ENCODE measurements around the gene PTPRA.

The PTPRA gene

DNA sequence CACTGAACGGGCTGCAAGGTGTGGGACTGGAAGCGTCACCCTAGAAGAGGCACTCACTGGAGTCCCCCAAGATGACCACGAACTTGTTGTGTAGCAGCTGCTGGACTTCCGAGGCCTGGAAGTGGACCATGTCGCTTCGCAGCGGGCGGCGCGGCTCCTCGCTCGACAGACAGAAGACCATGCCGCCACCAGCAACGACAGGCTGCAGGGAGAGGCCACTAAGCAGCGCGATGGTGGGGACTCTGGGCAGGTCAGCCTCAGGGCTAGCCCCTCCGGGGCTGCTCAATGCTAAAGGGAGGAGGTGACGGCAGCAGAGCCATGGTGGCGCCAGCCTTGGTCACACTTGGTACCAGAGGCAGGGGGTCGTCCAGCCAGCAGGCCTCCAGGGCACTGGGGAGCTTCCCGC, 33.5 kb upstream of the PTPRA start:
- no peak for TF ChIP-seq JUND (IDR thresholded peaks at IDR 0.05; ENCODE audit: low read depth)
- in situ Hi-C loops (cut with HindIII; ENCODE audit: low pct_unique_long_range_greater_than_20kb, low sequenced_read_pairs) = no loop called here

DNA sequence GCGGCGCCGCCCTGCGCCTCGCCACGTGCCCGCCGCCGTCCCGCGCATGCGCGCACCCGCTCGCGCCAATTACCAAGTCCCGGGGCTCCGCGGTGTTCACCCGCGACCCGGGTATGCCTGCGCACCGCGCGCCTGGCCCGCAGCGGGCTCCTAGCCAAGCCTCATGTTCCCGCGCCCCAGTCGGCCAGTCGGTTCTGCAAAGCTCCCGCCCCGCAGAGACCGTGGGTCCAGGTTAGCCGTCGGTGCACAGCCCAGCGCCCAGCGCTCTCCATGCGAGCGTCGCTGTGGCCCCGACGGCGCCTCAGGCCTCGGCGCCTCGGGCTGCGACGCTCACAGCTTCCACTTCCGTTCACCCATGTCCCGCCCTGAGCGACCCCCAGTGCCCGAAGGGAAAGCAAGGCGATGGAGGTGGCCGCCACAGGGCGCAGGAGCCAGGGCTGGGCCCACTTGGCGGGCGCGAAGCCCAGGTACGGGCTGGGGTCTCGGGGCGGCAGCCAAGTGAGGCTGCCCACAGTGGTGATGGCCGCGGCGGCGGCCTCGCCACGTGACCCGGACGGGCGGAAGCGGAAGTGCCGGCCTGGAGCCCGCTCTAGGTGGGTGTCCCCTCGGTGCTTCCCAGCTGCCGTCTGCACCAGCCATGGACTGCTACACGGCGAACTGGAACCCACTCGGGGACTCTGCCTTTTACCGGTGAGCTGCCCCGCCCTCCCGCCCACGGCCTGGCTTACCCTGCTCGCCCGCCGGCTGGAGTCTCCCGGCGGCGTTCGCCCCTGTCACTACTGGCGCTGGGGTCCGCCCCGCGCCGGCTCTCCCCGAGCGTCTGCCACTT, 32.9 kb upstream of the PTPRA start, which contains the start of the genes PCED1A and VPS16:
TSS of gene PCED1A (minus strand) at position 518 of the 829 bp plus-strand sequence. CDS start 743 bp downstream, outside the sequence.
TSS of gene VPS16 (plus strand) at position 608 of the 829 bp plus-strand sequence. CDS start at position 638, 30 bp downstream.
- TF ChIP-seq JUND (IDR thresholded peaks at IDR 0.05; ENCODE audit: low read depth) = no peak
- peak; percentile 90 to 94 for DNase-seq (ENCODE audit: low read depth in 1 of 2, low spot score in 1 of 2)
- in situ Hi-C loops (cut with HindIII; ENCODE audit: low pct_unique_long_range_greater_than_20kb, low sequenced_read_pairs) = no loop called here

More for the DNA sequence above, 33.5 kb upstream of the PTPRA start:
- DNase-seq (ENCODE audit: low read depth in 1 of 2, low spot score in 1 of 2) = no peak

DNA sequence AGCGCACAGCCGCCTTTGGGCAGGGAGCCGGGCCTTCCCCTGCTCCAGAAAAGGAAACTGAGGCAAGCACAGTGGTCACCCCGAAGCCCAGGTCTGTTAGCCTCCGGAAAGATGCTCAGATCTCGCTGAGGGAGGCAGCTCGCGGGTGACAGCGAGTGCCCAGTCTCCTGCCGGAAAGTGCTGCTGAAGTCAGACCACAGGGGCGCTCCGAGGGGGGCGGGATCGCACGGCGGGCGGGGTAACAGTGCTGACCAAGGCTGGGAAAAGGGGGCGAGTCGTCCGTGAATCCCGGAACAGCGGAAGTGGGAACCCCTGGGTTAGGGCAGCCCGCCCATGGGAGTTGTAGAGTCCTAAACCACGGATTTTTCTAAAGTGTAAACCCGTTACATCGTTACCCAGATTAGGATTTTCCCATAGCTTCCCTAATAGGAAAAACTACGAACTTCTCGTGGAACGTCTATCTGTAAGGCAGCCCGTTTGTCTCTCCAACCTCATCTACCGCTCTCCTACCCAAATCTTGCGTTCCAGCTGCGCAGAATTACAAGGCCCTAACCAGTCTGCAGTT, 32.2 kb upstream of the PTPRA start:
- in situ Hi-C loops (cut with HindIII; ENCODE audit: low pct_unique_long_range_greater_than_20kb, low sequenced_read_pairs) = no loop called here
- no peak for TF ChIP-seq JUND (IDR thresholded peaks at IDR 0.05; ENCODE audit: low read depth)
- DNase-seq (ENCODE audit: low read depth in 1 of 2, low spot score in 1 of 2) = no peak

DNA sequence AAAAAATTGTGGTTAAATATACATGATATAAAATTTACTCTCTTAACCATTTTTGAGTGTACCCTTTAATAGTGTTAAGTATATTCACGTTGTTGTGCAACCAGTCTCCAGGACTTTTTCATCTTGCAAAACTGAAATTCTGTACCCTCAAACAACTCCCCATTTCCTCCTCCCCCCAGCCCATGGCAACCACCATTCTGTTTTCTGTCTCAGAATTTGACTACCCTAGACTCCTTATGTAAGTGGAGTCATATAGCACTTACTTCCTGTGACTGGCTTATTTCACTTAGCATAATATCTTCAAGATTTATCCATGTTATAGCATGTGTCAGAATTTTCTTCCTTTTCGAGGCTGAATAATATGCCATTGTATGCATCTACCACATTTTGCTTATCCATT, 27.7 kb upstream of the PTPRA start:
- DNase-seq (ENCODE audit: low read depth in 1 of 2, low spot score in 1 of 2) = no peak
- no peak for TF ChIP-seq JUND (IDR thresholded peaks at IDR 0.05; ENCODE audit: low read depth)
- in situ Hi-C loops (cut with HindIII; ENCODE audit: low pct_unique_long_range_greater_than_20kb, low sequenced_read_pairs) = no loop called here

GRCh38 chr20:2846698-2847097, 26.6 kb upstream of the PTPRA start:
- in situ Hi-C loops (cut with HindIII; ENCODE audit: low pct_unique_long_range_greater_than_20kb, low sequenced_read_pairs) = no loop called here
- DNase-seq (ENCODE audit: low read depth in 1 of 2, low spot score in 1 of 2) = no peak

DNA sequence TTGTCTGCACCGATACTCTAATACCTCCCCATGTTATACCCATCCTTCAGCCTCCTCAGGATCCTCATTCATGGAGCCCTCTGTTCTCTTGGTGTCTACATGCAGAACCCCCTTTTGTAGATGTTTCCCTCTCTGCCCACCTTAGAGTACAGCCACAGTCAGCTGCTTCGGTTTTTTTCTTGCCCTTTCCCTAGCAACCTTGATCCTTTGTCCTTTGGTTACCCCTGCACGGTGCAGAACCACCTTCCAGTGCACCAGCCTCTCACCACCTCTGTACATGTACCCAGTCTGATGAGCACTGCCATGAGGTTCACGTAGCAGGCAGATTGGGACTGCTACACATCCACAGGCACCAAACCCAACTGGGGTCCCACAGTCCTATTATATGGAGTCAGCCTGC, 25.5 kb upstream of the PTPRA start:
- no peak for DNase-seq (ENCODE audit: low read depth in 1 of 2, low spot score in 1 of 2)
- in situ Hi-C loops (cut with HindIII; ENCODE audit: low pct_unique_long_range_greater_than_20kb, low sequenced_read_pairs) = no loop called here
- no peak for TF ChIP-seq JUND (IDR thresholded peaks at IDR 0.05; ENCODE audit: low read depth)

More at GRCh38 chr20:2846698-2847097, 26.6 kb upstream of the PTPRA start:
- TF ChIP-seq JUND (IDR thresholded peaks at IDR 0.05; ENCODE audit: low read depth) = no peak

DNA sequence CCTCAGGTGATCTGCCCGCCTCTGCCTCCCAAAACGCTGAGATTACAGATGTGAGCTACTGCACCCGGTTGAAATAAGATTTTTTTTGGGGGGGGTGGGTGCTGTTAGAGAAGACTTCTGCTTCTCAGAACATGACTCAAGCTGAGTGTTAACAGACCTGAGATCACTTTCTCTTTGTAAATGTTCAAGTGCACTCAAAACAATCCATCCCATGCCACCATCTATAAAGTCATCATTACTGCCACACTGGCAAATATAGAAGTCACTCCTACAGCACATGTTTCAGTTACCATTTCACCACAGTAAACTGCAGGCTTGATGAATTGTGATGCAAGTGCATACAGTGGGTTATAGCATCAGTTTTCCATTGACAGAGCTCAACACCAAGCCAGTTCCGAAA, 23.8 kb upstream of the PTPRA start:
- in situ Hi-C loops (cut with HindIII; ENCODE audit: low pct_unique_long_range_greater_than_20kb, low sequenced_read_pairs) = no loop called here
- TF ChIP-seq JUND (IDR thresholded peaks at IDR 0.05; ENCODE audit: low read depth) = no peak
- no peak for DNase-seq (ENCODE audit: low read depth in 1 of 2, low spot score in 1 of 2)

GRCh38 chr20:2851086-2851485, 22.2 kb upstream of the PTPRA start:
- TF ChIP-seq JUND (IDR thresholded peaks at IDR 0.05; ENCODE audit: low read depth) = no peak

GRCh38 chr20:2858591-2858990, 14.7 kb upstream of the PTPRA start:
- in situ Hi-C loops (cut with HindIII; ENCODE audit: low pct_unique_long_range_greater_than_20kb, low sequenced_read_pairs) = no loop called here
- no peak for DNase-seq (ENCODE audit: low read depth in 1 of 2, low spot score in 1 of 2)
- no peak for TF ChIP-seq JUND (IDR thresholded peaks at IDR 0.05; ENCODE audit: low read depth)

More at GRCh38 chr20:2851086-2851485, 22.2 kb upstream of the PTPRA start:
- no peak for DNase-seq (ENCODE audit: low read depth in 1 of 2, low spot score in 1 of 2)
- in situ Hi-C loops (cut with HindIII; ENCODE audit: low pct_unique_long_range_greater_than_20kb, low sequenced_read_pairs) = no loop called here

DNA sequence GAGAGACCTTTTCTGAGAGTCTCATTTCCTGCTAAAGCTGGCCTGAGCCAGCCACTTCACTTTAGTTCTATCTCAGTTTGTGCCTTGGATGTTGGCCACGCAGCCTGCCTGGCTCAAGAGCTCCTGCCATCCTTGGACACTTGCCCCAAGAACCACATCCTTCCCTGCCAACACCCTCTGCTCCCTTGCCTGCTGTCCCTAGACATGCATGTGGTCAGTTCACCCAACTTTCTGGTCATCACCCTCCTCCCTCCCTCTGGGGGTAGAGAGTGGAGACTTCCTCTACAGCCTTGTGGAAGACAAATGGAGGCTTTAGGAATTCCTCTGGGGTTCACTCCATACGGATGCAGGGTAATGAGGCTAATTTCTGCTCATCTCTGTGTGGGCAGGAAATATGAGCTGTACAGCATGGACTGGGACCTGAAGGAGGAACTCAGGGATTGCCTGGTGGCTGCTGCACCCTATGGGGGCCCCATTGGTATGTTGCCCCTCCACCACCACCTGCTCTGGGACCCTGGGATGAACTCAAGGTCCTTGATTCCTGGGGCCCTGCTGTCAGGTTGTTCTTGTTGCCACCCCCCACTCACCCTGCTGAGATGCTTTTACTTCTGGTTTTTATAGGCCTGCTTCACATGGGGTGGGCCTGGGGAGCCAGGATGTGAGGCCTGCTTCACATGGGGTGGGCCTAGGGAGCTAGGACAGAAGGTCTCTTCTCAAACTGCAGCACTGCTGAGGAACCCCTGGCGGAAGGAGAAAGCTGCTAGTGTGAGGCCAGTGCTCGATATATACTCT, 13.8 kb upstream of the PTPRA start:
- TF ChIP-seq JUND (IDR thresholded peaks at IDR 0.05; ENCODE audit: low read depth) = no peak
- in situ Hi-C loops (cut with HindIII; ENCODE audit: low pct_unique_long_range_greater_than_20kb, low sequenced_read_pairs) = no loop called here
- no peak for DNase-seq (ENCODE audit: low read depth in 1 of 2, low spot score in 1 of 2)

GRCh38 chr20:2864626-2865025, 8.7 kb upstream of the PTPRA start:
- no peak for TF ChIP-seq JUND (IDR thresholded peaks at IDR 0.05; ENCODE audit: low read depth)
- DNase-seq (ENCODE audit: low read depth in 1 of 2, low spot score in 1 of 2) = no peak
- in situ Hi-C loops (cut with HindIII; ENCODE audit: low pct_unique_long_range_greater_than_20kb, low sequenced_read_pairs) = no loop called here

DNA sequence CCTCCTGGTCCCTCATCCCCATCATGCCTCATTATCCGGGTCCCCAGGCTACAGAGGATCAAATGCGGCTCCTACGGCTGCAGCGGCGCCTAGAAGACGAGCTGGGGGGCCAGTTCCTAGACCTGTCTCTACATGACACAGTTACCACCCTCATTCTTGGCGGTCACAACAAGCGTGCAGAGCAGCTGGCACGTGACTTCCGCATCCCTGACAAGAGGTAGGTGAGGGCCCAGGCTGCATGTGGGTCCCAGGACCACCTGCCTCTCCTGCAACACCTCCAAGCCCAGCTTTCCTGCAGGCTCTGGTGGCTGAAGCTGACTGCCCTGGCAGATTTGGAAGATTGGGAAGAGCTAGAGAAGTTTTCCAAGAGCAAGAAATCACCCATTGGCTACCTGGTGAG, 8.2 kb upstream of the PTPRA start:
- in situ Hi-C loops (cut with HindIII; ENCODE audit: low pct_unique_long_range_greater_than_20kb, low sequenced_read_pairs) = no loop called here
- no peak for TF ChIP-seq JUND (IDR thresholded peaks at IDR 0.05; ENCODE audit: low read depth)
- no peak for DNase-seq (ENCODE audit: low read depth in 1 of 2, low spot score in 1 of 2)
